Measurements from ENCODE around the gene CSGALNACT2.

The CSGALNACT2 gene

DNA sequence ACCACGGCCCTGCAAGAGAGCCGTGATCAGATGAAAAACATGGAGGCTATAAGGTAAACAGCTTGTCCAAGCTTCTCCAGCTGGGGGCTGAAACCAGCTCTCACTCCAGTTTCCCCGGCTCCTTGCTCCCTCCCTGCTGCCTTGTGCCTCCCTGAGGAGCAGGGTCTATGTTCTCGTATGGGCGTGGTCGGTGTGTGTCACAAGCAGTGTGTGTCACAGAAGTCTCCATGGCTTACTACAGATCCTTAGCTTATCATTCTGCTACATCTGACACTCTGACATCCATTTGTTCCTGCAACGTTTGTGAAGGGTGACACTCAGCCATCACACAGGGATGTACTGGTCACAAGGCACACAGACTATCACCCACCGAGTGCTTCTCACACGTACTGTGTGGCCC, 54.6 kb downstream of the CSGALNACT2 start:
- Histone ChIP-seq H2AFZ (ENCODE audit: low read depth, low read length) (no peak overlapping the region), H3K9me3 (ENCODE audit: insufficient read depth, low read length, severe bottlenecking) (no peaks in the 10 kb centered on the region), H3K27me3 (ENCODE audit: insufficient read depth, low read length, poor library complexity) (no peaks in the 10 kb centered on the region), H3K4me1 (ENCODE audit: insufficient read depth, low read length) (no peaks in the 10 kb centered on the region), H3K9ac (ENCODE audit: low read depth, low read length) (no peak overlapping the region), H3K36me3 (ENCODE audit: insufficient read depth, low read length) (no peaks in the 10 kb centered on the region), H3K4me2 (ENCODE audit: insufficient read depth, low read length) (no peak overlapping the region), H3K4me3 (ENCODE audit: low read depth in 1 of 2, low read length in 2 of 2) (no peak overlapping the region), H4K20me1 (ENCODE audit: insufficient read depth, low read length) (peaks cover 4% of the 10 kb centered on the region; the same call in 1 of the 2 replicates), H3K27ac (ENCODE audit: low read length) (no peak overlapping the region), H3K79me2 (ENCODE audit: insufficient read depth, low read length) (no peaks in the 10 kb centered on the region)
- ATAC-seq (ENCODE audit: insufficient read depth, low read depth) (no peak), DNase-seq (no peak)
- TF ChIP-seq, protein P1, sequence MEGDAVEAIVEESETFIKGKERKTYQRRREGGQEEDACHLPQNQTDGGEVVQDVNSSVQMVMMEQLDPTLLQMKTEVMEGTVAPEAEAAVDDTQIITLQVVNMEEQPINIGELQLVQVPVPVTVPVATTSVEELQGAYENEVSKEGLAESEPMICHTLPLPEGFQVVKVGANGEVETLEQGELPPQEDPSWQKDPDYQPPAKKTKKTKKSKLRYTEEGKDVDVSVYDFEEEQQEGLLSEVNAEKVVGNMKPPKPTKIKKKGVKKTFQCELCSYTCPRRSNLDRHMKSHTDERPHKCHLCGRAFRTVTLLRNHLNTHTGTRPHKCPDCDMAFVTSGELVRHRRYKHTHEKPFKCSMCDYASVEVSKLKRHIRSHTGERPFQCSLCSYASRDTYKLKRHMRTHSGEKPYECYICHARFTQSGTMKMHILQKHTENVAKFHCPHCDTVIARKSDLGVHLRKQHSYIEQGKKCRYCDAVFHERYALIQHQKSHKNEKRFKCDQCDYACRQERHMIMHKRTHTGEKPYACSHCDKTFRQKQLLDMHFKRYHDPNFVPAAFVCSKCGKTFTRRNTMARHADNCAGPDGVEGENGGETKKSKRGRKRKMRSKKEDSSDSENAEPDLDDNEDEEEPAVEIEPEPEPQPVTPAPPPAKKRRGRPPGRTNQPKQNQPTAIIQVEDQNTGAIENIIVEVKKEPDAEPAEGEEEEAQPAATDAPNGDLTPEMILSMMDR (IDR thresholded peaks at IDR 0.05; ENCODE audit: borderline replicate concordance, extremely low read depth, low read length, poor library complexity, severe bottlenecking): no peak
- TF ChIP-seq EZH2 (IDR thresholded peaks at IDR 0.05; ENCODE audit: borderline replicate concordance, low read depth, low read length, severe bottlenecking): no peak

DNA sequence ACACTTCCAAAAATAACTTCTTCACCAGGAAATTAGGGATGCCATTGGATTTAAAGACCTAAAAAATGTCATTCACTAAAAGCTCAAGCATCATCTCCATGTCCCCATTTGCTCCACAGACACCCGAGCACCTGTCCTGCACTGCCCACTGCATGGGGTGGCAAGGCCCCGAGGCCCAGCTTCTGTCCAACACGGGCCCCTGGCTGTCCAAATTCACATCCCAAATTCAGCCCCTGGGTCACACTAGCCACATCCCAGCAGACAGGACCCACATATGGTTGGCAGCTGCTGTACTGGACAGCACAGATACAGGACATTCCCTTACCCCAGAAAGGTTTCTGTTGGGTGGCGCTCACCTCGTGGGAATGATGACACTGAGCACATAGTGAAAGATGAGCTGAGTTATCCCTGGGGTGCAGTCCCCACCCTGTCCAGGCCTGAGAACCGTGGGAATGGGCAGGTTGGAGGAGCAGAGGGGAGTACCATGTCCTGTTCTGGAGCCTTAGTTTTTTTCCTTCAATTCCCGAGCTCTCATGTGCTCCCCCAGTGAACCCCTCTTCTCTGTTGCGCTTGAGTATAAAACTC, 55.3 kb downstream of the CSGALNACT2 start:
- Histone ChIP-seq H3K79me2 (ENCODE audit: insufficient read depth, low read length) (no peaks in the 10 kb centered on the region), H3K36me3 (ENCODE audit: insufficient read depth, low read length) (no peaks in the 10 kb centered on the region), H3K4me1 (ENCODE audit: insufficient read depth, low read length) (no peaks in the 10 kb centered on the region), H3K4me2 (ENCODE audit: insufficient read depth, low read length) (no peak overlapping the region), H2AFZ (ENCODE audit: low read depth, low read length) (no peak overlapping the region), H3K27me3 (ENCODE audit: insufficient read depth, low read length, poor library complexity) (no peaks in the 10 kb centered on the region), H3K9ac (ENCODE audit: low read depth, low read length) (no peak overlapping the region), H3K9me3 (ENCODE audit: insufficient read depth, low read length, severe bottlenecking) (no peaks in the 10 kb centered on the region), H3K27ac (ENCODE audit: low read length) (no peak overlapping the region), H4K20me1 (ENCODE audit: insufficient read depth, low read length) (peaks cover 4% of the 10 kb centered on the region; the same call in 1 of the 2 replicates), H3K4me3 (ENCODE audit: low read depth in 1 of 2, low read length in 2 of 2) (no peak overlapping the region)
- TF ChIP-seq, protein P1 (IDR thresholded peaks at IDR 0.05; ENCODE audit: borderline replicate concordance, extremely low read depth, low read length, poor library complexity, severe bottlenecking): no peak
- TF ChIP-seq EZH2 (IDR thresholded peaks at IDR 0.05; ENCODE audit: borderline replicate concordance, low read depth, low read length, severe bottlenecking): no peak
- ATAC-seq (ENCODE audit: insufficient read depth, low read depth) (no peak), DNase-seq (no peak)

DNA sequence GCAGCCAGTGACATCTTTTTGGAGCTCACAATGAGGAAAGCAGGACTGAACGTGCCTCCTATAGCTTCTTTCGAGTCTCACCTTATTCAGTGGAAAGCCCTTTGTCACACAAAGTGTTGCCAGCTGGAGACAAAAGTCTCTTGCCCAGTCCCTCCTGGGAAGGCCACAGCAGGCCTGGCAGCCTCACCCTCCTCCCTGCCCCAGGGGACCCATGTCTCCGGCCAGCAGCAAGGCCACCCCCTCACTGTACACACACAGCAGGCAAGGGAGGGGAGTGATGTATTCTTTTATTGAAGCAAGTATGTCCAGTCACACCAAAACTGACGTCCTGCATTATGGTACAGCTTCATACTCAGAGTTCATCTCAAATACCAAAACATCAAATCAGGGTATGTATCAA, 56.0 kb downstream of the CSGALNACT2 start:
- H3K27ac ChIP-seq (ENCODE audit: low read length): no peak overlapping the region
- H3K4me3 ChIP-seq (ENCODE audit: low read depth in 1 of 2, low read length in 2 of 2): no peak overlapping the region
- peaks cover 4% of the 10 kb centered on the region; the same call in 1 of the 2 replicates for H4K20me1 ChIP-seq (ENCODE audit: insufficient read depth, low read length)
- no peaks in the 10 kb centered on the region for H3K4me1 ChIP-seq (ENCODE audit: insufficient read depth, low read length)
- TF ChIP-seq, protein P1 (IDR thresholded peaks at IDR 0.05; ENCODE audit: borderline replicate concordance, extremely low read depth, low read length, poor library complexity, severe bottlenecking): no peak
- no peak for TF ChIP-seq EZH2 (IDR thresholded peaks at IDR 0.05; ENCODE audit: borderline replicate concordance, low read depth, low read length, severe bottlenecking)
- no peak overlapping the region for H2AFZ ChIP-seq (ENCODE audit: low read depth, low read length)
- H3K9ac ChIP-seq (ENCODE audit: low read depth, low read length): no peak overlapping the region
- H3K36me3 ChIP-seq (ENCODE audit: insufficient read depth, low read length): no peaks in the 10 kb centered on the region
- H3K27me3 ChIP-seq (ENCODE audit: insufficient read depth, low read length, poor library complexity): no peaks in the 10 kb centered on the region
- ATAC-seq (ENCODE audit: insufficient read depth, low read depth) (no peak), DNase-seq (no peak)
- H3K9me3 ChIP-seq (ENCODE audit: insufficient read depth, low read length, severe bottlenecking): no peaks in the 10 kb centered on the region
- no peaks in the 10 kb centered on the region for H3K79me2 ChIP-seq (ENCODE audit: insufficient read depth, low read length)
- no peak overlapping the region for H3K4me2 ChIP-seq (ENCODE audit: insufficient read depth, low read length)

All from DND-41 (cell line).